ENCODE data around the gene FBXW8. TPM values are rescaled to one million over a fixed set of nuclear protein-coding genes. Genes with fewer than 3 reads are reported as not detected.

The FBXW8 gene
- total RNA-seq, 1 donor from 2014 or later, result 28.2 TPM

GRCh38 chr12:117026343-117026742 is 115.6 kb downstream of the FBXW8 start:
- TF ChIP-seq CTCF (conservative IDR thresholded peaks at IDR 0.05), result no peak
- no peaks in the 10 kb centered on the region for H3K27me3 Mint-ChIP-seq
- no peaks in the 10 kb centered on the region for H3K9me3 Mint-ChIP-seq
- DNase-seq (ENCODE audit: extremely low spot score, unreplicated experiment), result no peak
- no peak overlapping the region for H3K27ac Mint-ChIP-seq
- peaks cover 6% of the 10 kb centered on the region for H3K4me1 Mint-ChIP-seq (ENCODE audit: unreplicated experiment)
- no peak overlapping the region for H3K4me3 Mint-ChIP-seq
- H3K36me3 Mint-ChIP-seq, result peaks cover 10% of the 10 kb centered on the region

- peaks cover 10% of the 10 kb centered on the region for H3K36me3 Mint-ChIP-seq
- no peak overlapping the region for H3K27ac Mint-ChIP-seq
- no peak overlapping the region for H3K4me3 Mint-ChIP-seq
- no peak for TF ChIP-seq CTCF (conservative IDR thresholded peaks at IDR 0.05)
- H3K4me1 Mint-ChIP-seq (ENCODE audit: unreplicated experiment), result peaks cover 6% of the 10 kb centered on the region
- no peak for DNase-seq (ENCODE audit: extremely low spot score, unreplicated experiment)
- no peaks in the 10 kb centered on the region for H3K27me3 Mint-ChIP-seq
- no peaks in the 10 kb centered on the region for H3K9me3 Mint-ChIP-seq
These were observed 116.1 kb downstream of the FBXW8 start for GRCh38 chr12:117026921-117027250.

GRCh38 chr12:117027251-117028086 is 116.7 kb downstream of the FBXW8 start:
- Mint-ChIP-seq H3K9me3 (no peaks in the 10 kb centered on the region), H3K4me3 (no peak overlapping the region)
- DNase-seq (ENCODE audit: extremely low spot score, unreplicated experiment), result no peak

GRCh38 chr12:117028254-117028653 is 117.5 kb downstream of the FBXW8 start:
- H3K9me3 Mint-ChIP-seq, result no peaks in the 10 kb centered on the region
- DNase-seq (ENCODE audit: extremely low spot score, unreplicated experiment), result no peak
- H3K4me3 Mint-ChIP-seq, result no peak overlapping the region
- TF ChIP-seq CTCF (conservative IDR thresholded peaks at IDR 0.05), result no peak
- H3K4me1 Mint-ChIP-seq (ENCODE audit: unreplicated experiment), result peaks cover 9% of the 10 kb centered on the region
- peaks cover 10% of the 10 kb centered on the region for H3K36me3 Mint-ChIP-seq
- H3K27ac Mint-ChIP-seq, result no peak overlapping the region
- H3K27me3 Mint-ChIP-seq, result no peaks in the 10 kb centered on the region

More at GRCh38 chr12:117027251-117028086, 116.7 kb downstream of the FBXW8 start:
- Mint-ChIP-seq H3K4me1 (ENCODE audit: unreplicated experiment) (peaks cover 7% of the 10 kb centered on the region), H3K27ac (no peak overlapping the region), H3K36me3 (peaks cover 10% of the 10 kb centered on the region), H3K27me3 (no peaks in the 10 kb centered on the region)
- TF ChIP-seq CTCF (conservative IDR thresholded peaks at IDR 0.05), result no peak

GRCh38 chr12:117030187-117030900 is 119.6 kb downstream of the FBXW8 start:
- no peak for DNase-seq (ENCODE audit: extremely low spot score, unreplicated experiment)
- H3K27ac Mint-ChIP-seq, result peak overlapping the region; percentile 40

More at GRCh38 chr12:117030187-117030900, 119.6 kb downstream of the FBXW8 start:
- H3K4me3 Mint-ChIP-seq, result no peak overlapping the region
- TF ChIP-seq CTCF (conservative IDR thresholded peaks at IDR 0.05), result no peak
- peaks cover 10% of the 10 kb centered on the region for H3K36me3 Mint-ChIP-seq
- peaks cover 5% of the 10 kb centered on the region for H3K27me3 Mint-ChIP-seq
- no peaks in the 10 kb centered on the region for H3K9me3 Mint-ChIP-seq
- peaks cover 23% of the 10 kb centered on the region for H3K4me1 Mint-ChIP-seq (ENCODE audit: unreplicated experiment)
